HG03520 (cell line): ENCODE measurements around the gene GNS.
"Not testable (repeated sequence)": the region's sequence is repeated elsewhere in the genome, so short reads cannot be mapped to it uniquely, and the experiment has no call there.

ENCODE experiments used
- ATAC-seq: cut with Tn5 transposase; IDR thresholded peaks from one replicate; pipeline ENCODE4 v1.9.1; 2021; ENCODE audit warnings: mild to moderate bottlenecking, moderate library complexity; ENCODE audit not compliant: unreplicated experiment

GNS gene

GRCh38 chr12:64780132-64780530 is 20.9 kb upstream of the GNS start:
- no peak for ATAC-seq

GRCh38 chr12:64779354-64779974 is 20.3 kb upstream of the GNS start:
- no peak for ATAC-seq

- ATAC-seq: not testable (repeated sequence)
These were observed 16.0 kb upstream of the GNS start for GRCh38 chr12:64775147-64775736.

- no peak for ATAC-seq
These were observed 14.2 kb upstream of the GNS start for GRCh38 chr12:64773386-64773785.

- no peak for ATAC-seq
These were observed 8.3 kb upstream of the GNS start for GRCh38 chr12:64767495-64767894.

GRCh38 chr12:64760808-64761573 is 1.8 kb upstream of the GNS start:
- ATAC-seq: no peak

GRCh38 chr12:64757771-64758170 is 1.4 kb downstream of the GNS start:
- no peak for ATAC-seq

- ATAC-seq: peak; percentile 36
These were observed 2.8 kb downstream of the GNS start for GRCh38 chr12:64756376-64756775.

- no peak for ATAC-seq
These were observed 5.8 kb downstream of the GNS start for GRCh38 chr12:64753427-64753826.

- no peak for ATAC-seq
These were observed 6.4 kb downstream of the GNS start for GRCh38 chr12:64752833-64753238.

- ATAC-seq: no peak
These were observed 7.2 kb downstream of the GNS start for GRCh38 chr12:64752032-64752431.

GRCh38 chr12:64749461-64750200 is 9.6 kb downstream of the GNS start:
- no peak for ATAC-seq

- no peak for ATAC-seq
These were observed 11.5 kb downstream of the GNS start for GRCh38 chr12:64747695-64748094.

GRCh38 chr12:64746663-64747062 is 12.5 kb downstream of the GNS start:
- ATAC-seq: no peak

GRCh38 chr12:64745980-64746379 is 13.2 kb downstream of the GNS start:
- ATAC-seq: no peak

- no peak for ATAC-seq
These were observed 13.9 kb downstream of the GNS start for GRCh38 chr12:64745259-64745807.

- no peak for ATAC-seq
These were observed 14.6 kb downstream of the GNS start for GRCh38 chr12:64744422-64745258.

- ATAC-seq: no peak
These were observed 16.0 kb downstream of the GNS start for GRCh38 chr12:64743206-64743605.

GRCh38 chr12:64742416-64742815 is 16.8 kb downstream of the GNS start:
- no peak for ATAC-seq

- no peak for ATAC-seq
These were observed 18.6 kb downstream of the GNS start for GRCh38 chr12:64740646-64741045.
